ENCODE results near the gene PRR14. TPM values are rescaled to one million over a fixed set of nuclear protein-coding genes. Genes with fewer than 3 reads are reported as not detected.
"Not testable (repeated sequence)": the region's sequence is repeated elsewhere in the genome, so short reads cannot be mapped to it uniquely, and the experiment has no call there.

Gene PRR14
- total and polyA plus RNA-seq, 10 of the 15 experiments (the other 5 are each of a cell fraction or from before 2014, with no cell fraction given): 2.5 to 66.8 (median 19.2) TPM

- 0 out of 2 replicates have a peak, but pooled peaks have one; percentile 16 for TF ChIP-seq CHD2 (IDR thresholded peaks at IDR 0.05; ENCODE audit: borderline replicate concordance, low read depth, low read length)
- no peak for TF ChIP-seq MLLT1 (IDR thresholded peaks at IDR 0.05)
- no peak for TF ChIP-seq FOXK2 (IDR thresholded peaks at IDR 0.05)
- no peak for TF ChIP-seq CEBPZ (IDR thresholded peaks at IDR 0.05; ENCODE audit: low read depth, low read length)
- TF ChIP-seq HDAC6 (IDR thresholded peaks at IDR 0.05; ENCODE audit: unreplicated experiment): no peak
- no peak for TF ChIP-seq MTA3 (IDR thresholded peaks at IDR 0.05; ENCODE audit: borderline replicate concordance, low read length)
- no peak for TF ChIP-seq STAT3 (IDR thresholded peaks at IDR 0.05; ENCODE audit: low read depth, low read length)
Observed at GRCh38 chr16:30628628-30629540, 21.9 kb upstream of the PRR14 start (continued).

GRCh38 chr16:30632454-30632853 is 18.3 kb upstream of the PRR14 start:
- H3K27me3 ChIP-seq (replicated peaks in 1 of 2; ENCODE audit: control insufficient read depth in 2 of 2, insufficient read depth in 2 of 2, low read length in 1 of 2); intact Hi-C loops (cut with micrococcal nuclease; ENCODE audit: unreplicated experiment); H3K4me2 ChIP-seq (ENCODE audit: control insufficient read depth, insufficient read depth); H3K79me2 ChIP-seq (ENCODE audit: control insufficient read depth, insufficient read depth, low read length); H2AFZ ChIP-seq (ENCODE audit: control insufficient read depth, low read depth, low read length); H3K36me3 ChIP-seq (ENCODE audit: control insufficient read depth in 2 of 2, insufficient read depth in 2 of 2, low read length in 1 of 2); H4K20me1 ChIP-seq (ENCODE audit: control insufficient read depth, insufficient read depth); DNase-seq (ENCODE audit: low read depth, low spot score); H3K9ac ChIP-seq (ENCODE audit: control insufficient read depth, insufficient read depth, low read length); BruUV-seq (replicated peaks); H3K27ac ChIP-seq (ENCODE audit: control insufficient read depth, insufficient read depth); H3K4me3 ChIP-seq; FAIRE-seq; H3K9me3 ChIP-seq (replicated peaks; ENCODE audit: control insufficient read depth, insufficient read depth, low read length); H3K4me1 ChIP-seq (ENCODE audit: control insufficient read depth, insufficient read depth, low read length); ATAC-seq: not testable (repeated sequence)
- 95% methylated on average over 7 of the region's 7 CpGs for WGBS (ENCODE audit: insufficient coverage, insufficient replicate concordance, low lambda C conversion rate, missing lambda C conversion rate)
- in situ Hi-C loops (cut with MboI): loop anchor here (10.0 kb wide), 1 partner anchor 448 kb away; the partner anchor contains the start of gene CORO1A
- POLR2A ChIA-PET: interaction anchor here (0.6 to 1.7 kb wide), 4 partner anchors 9 to 449 kb away, joined by 3 to 5 read pairs (median 4); partner anchors contain the start of gene CORO1A
- SMC1A ChIA-PET (ENCODE audit: uncharacterized antibody, unreplicated experiment): interaction anchor here (1.3 to 1.6 kb wide), 4 partner anchors 11 to 203 kb away, joined by 3 to 5 read pairs (median 4); partner anchors contain the start of genes DCTPP1 and ZNF764
- RAD21 ChIA-PET (ENCODE audit: unreplicated experiment): interaction anchor here (1.1 to 1.2 kb wide), 2 partner anchors 27 to 489 kb away, joined by 3 to 4 read pairs; no protein-coding TSS in a partner anchor
- CTCF ChIA-PET: interaction anchor here (0.7 to 7.9 kb wide), 10 partner anchors 10 to 226 kb away, joined by 3 to 57 read pairs (median 4); partner anchors contain the start of genes DCTPP1 and ZNF689
